Activated T-cell treated with anti-CD3 and anti-CD28 coated beads for 1 hour (primary cell): ENCODE data around the gene SERPINE1.
"Not testable (repeated sequence)": the region's sequence is repeated elsewhere in the genome, so short reads cannot be mapped to it uniquely, and the experiment has no call there.

Source experiments
- DNase-seq: peaks from one replicate; pipeline ENCODE4 v3.0.0-alpha.2; 2020; ENCODE audit warnings: low read depth

SERPINE1 gene

GRCh38 chr7:101124376-101125056, 2.4 kb upstream of the SERPINE1 start:
- DNase-seq, result no peak

GRCh38 chr7:101125989-101126650, 784 bp upstream of the SERPINE1 start:
- no peak for DNase-seq

- DNase-seq, result no peak
Observed at GRCh38 chr7:101127460-101128039, 646 bp downstream of the SERPINE1 start.

GRCh38 chr7:101128040-101128834, 1.3 kb downstream of the SERPINE1 start:
- DNase-seq, result no peak

GRCh38 chr7:101129603-101130117, 2.8 kb downstream of the SERPINE1 start:
- no peak for DNase-seq

GRCh38 chr7:101132626-101133600, 6.0 kb downstream of the SERPINE1 start:
- DNase-seq, result not testable (repeated sequence)

GRCh38 chr7:101133621-101134398, 6.9 kb downstream of the SERPINE1 start:
- no peak for DNase-seq

- no peak for DNase-seq
Observed at GRCh38 chr7:101134399-101134980, 7.6 kb downstream of the SERPINE1 start.

GRCh38 chr7:101137651-101138212, 10.8 kb downstream of the SERPINE1 start:
- DNase-seq, result no peak

GRCh38 chr7:101138213-101138870, 11.4 kb downstream of the SERPINE1 start:
- DNase-seq, result peak; percentile 72

GRCh38 chr7:101140339-101140699, 13.4 kb downstream of the SERPINE1 start:
- DNase-seq, result no peak

- no peak for DNase-seq
Observed at GRCh38 chr7:101140746-101141382, 14.0 kb downstream of the SERPINE1 start.

GRCh38 chr7:101151908-101152651, 25.2 kb downstream of the SERPINE1 start:
- no peak for DNase-seq

GRCh38 chr7:101153969-101154692, 27.2 kb downstream of the SERPINE1 start, which contains the start of gene AP1S1:
AP1S1 (plus strand) TSS chr7:101154476; CDS start chr7:101154515, 39 bp downstream.
- DNase-seq, result peak; percentile 86

GRCh38 chr7:101154693-101155102, 27.8 kb downstream of the SERPINE1 start:
- no peak for DNase-seq

GRCh38 chr7:101155303-101155702, 28.4 kb downstream of the SERPINE1 start:
- no peak for DNase-seq

- DNase-seq, result no peak
Observed at GRCh38 chr7:101156277-101156676, 29.4 kb downstream of the SERPINE1 start.
